H9 (cell line): ENCODE data around the gene MYBBP1A. TPM values are rescaled to one million over a fixed set of nuclear protein-coding genes. Genes with fewer than 3 reads are reported as not detected.

Experiments
- DNase-seq: peaks from one replicate; pipeline ENCODE4 v3.0.0-alpha.2; 2017
- H2AFZ ChIP-seq: one replicate; pipeline ENCODE4 v1.6.1; 2013; ENCODE audit warnings: mild to moderate bottlenecking, low read length, control low read depth, moderate library complexity
- H2AK5ac ChIP-seq: 2 replicates; pipeline ENCODE4 v1.6.1; 2013; ENCODE audit warnings: low read length, control low read depth, mixed read lengths; ENCODE audit not compliant: insufficient read length
- H2BK120ac ChIP-seq: one replicate; pipeline ENCODE4 v1.6.1; 2013; ENCODE audit warnings: low read depth, mild to moderate bottlenecking, low read length, control low read depth, inconsistent platforms; ENCODE audit not compliant: poor library complexity, severe bottlenecking
- H2BK12ac ChIP-seq: 2 replicates; pipeline ENCODE4 v1.6.1; 2013; ENCODE audit warnings: low read length, control low read depth, mixed read lengths, low read depth; ENCODE audit not compliant: insufficient read length
- H2BK15ac ChIP-seq: 2 replicates; pipeline ENCODE4 v1.6.1; 2013; ENCODE audit warnings: low read depth, low read length, control low read depth
- H2BK20ac ChIP-seq: one replicate; pipeline ENCODE4 v1.6.1; 2013; ENCODE audit warnings: low read depth, mild to moderate bottlenecking, low read length, control low read depth, inconsistent platforms; ENCODE audit not compliant: poor library complexity, severe bottlenecking
- H2BK5ac ChIP-seq: 2 replicates; pipeline ENCODE4 v1.6.1; 2013; ENCODE audit warnings: low read length, control low read depth, mixed read lengths; ENCODE audit not compliant: insufficient read length
- H3K14ac ChIP-seq: 2 replicates; pipeline ENCODE4 v1.6.1; 2013; ENCODE audit warnings: low read length, control low read depth; ENCODE audit not compliant: insufficient read depth
- H3K18ac ChIP-seq: 2 replicates; pipeline ENCODE4 v1.6.1; 2013; ENCODE audit warnings: low read depth, mild to moderate bottlenecking, mixed read lengths, low read length, control low read depth; ENCODE audit not compliant: insufficient read length
- H3K23ac ChIP-seq: 2 replicates; pipeline ENCODE4 v1.6.1; 2013; ENCODE audit warnings: low read length, control low read depth, mixed read lengths, low read depth; ENCODE audit not compliant: insufficient read length
- H3K23me2 ChIP-seq: 2 replicates; pipeline ENCODE4 v1.6.1; 2013; ENCODE audit warnings: low read depth, mild to moderate bottlenecking, mixed read lengths, low read length, control low read depth; ENCODE audit not compliant: insufficient read length, poor library complexity, severe bottlenecking
- H3K27ac ChIP-seq: 2 replicates; pipeline ENCODE4 v1.5.1; 2013; ENCODE audit warnings: low read length, control low read depth, mixed read lengths, low read depth; ENCODE audit not compliant: insufficient read length
- H3K27me3 ChIP-seq: 2 replicates; pipeline ENCODE4 v1.6.1; 2013; ENCODE audit warnings: low read length, control low read depth, inconsistent platforms; ENCODE audit not compliant: insufficient read depth
- H3K4ac ChIP-seq: 2 replicates; pipeline ENCODE4 v1.6.1; 2013; ENCODE audit warnings: low read depth, mild to moderate bottlenecking, control low read depth, inconsistent platforms, low read length, moderate library complexity
- H3K4me1 ChIP-seq: 2 replicates; pipeline ENCODE4 v1.6.1; 2013; ENCODE audit warnings: low read length, control low read depth, inconsistent platforms; ENCODE audit not compliant: insufficient read depth
- H3K4me2 ChIP-seq: 2 replicates; pipeline ENCODE4 v1.6.1; 2013; ENCODE audit warnings: low read length, control low read depth, mixed read lengths; ENCODE audit not compliant: insufficient read length, insufficient read depth
- H3K56ac ChIP-seq: 2 replicates; pipeline ENCODE4 v1.6.1; 2013; ENCODE audit warnings: low read depth, mild to moderate bottlenecking, mixed read lengths, low read length, control low read depth; ENCODE audit not compliant: insufficient read length
- H3K79me1 ChIP-seq: 2 replicates; pipeline ENCODE4 v1.6.1; 2013; ENCODE audit warnings: low read depth, mild to moderate bottlenecking, moderate library complexity, low read length, control low read depth, inconsistent platforms; ENCODE audit not compliant: insufficient read depth, poor library complexity, severe bottlenecking
- H3K79me2 ChIP-seq: 2 replicates; pipeline ENCODE4 v1.6.1; 2013; ENCODE audit warnings: low read length, control low read depth, inconsistent platforms; ENCODE audit not compliant: insufficient read depth
- H3K9ac ChIP-seq: 2 replicates; pipeline ENCODE4 v1.6.1; 2013; ENCODE audit warnings: low read length, control low read depth, mixed read lengths; ENCODE audit not compliant: insufficient read length; ENCODE audit errors: extremely low read depth
- H3K9me3 ChIP-seq: one replicate; pipeline ENCODE4 v1.6.1; 2013; ENCODE audit warnings: low read depth, low read length, inconsistent platforms; ENCODE audit not compliant: control insufficient read depth
- H3T11ph ChIP-seq: one replicate; pipeline ENCODE4 v1.6.1; 2013; ENCODE audit warnings: mild to moderate bottlenecking, low read length, control low read depth, inconsistent platforms
- H4K20me1 ChIP-seq: one replicate; pipeline ENCODE4 v1.6.1; 2013; ENCODE audit not compliant: control insufficient read depth, insufficient read length, insufficient read depth
- H4K5ac ChIP-seq: 2 replicates; pipeline ENCODE4 v1.6.1; 2013; ENCODE audit warnings: low read depth, mild to moderate bottlenecking, mixed read lengths, low read length, control low read depth; ENCODE audit not compliant: insufficient read length
- H4K8ac ChIP-seq: replicated peaks from 2 replicates; pipeline ENCODE4 v1.6.1; 2013; ENCODE audit warnings: low read length, control low read depth, mixed read lengths, low read depth; ENCODE audit not compliant: insufficient read length
- H4K91ac ChIP-seq: 2 replicates; pipeline ENCODE4 v1.6.1; 2013; ENCODE audit warnings: low read depth, mild to moderate bottlenecking, moderate library complexity, mixed read lengths, low read length, control low read depth; ENCODE audit not compliant: insufficient read length
- H3K27ac Mint-ChIP-seq, 3 experiments: 2 replicates in 2 of 3; 3 replicates in 1 of 3; pipeline ENCODE4 v1.8.0; 2020 to 2021; ENCODE audit warnings: mixed read lengths in 3 of 3, mild to moderate bottlenecking in 1 of 3, moderate library complexity in 1 of 3
- H3K27me3 Mint-ChIP-seq: 2 replicates; pipeline ENCODE4 v1.8.0; 2021; ENCODE audit warnings: low read depth, mild to moderate bottlenecking, moderate library complexity, mixed read lengths
- H3K36me3 Mint-ChIP-seq, 3 experiments: 2 replicates in 2 of 3; 3 replicates in 1 of 3; pipeline ENCODE4 v1.8.0; 2020 to 2021; ENCODE audit warnings: low read depth in 3 of 3, mixed read lengths in 3 of 3; ENCODE audit not compliant: insufficient read depth in 1 of 3
- H3K4me1 Mint-ChIP-seq, 2 experiments: 2 replicates each; pipeline ENCODE4 v1.8.0; 2020; ENCODE audit warnings: mixed read lengths in 2 of 2
- H3K4me3 Mint-ChIP-seq, 2 experiments: 2 replicates in 1 of 2; 3 replicates in 1 of 2; pipeline ENCODE4 v1.8.0; 2020 to 2021; ENCODE audit warnings: mild to moderate bottlenecking in 2 of 2, mixed read lengths in 2 of 2, moderate library complexity in 1 of 2
- H3K9me3 Mint-ChIP-seq, 2 experiments: 2 replicates in 1 of 2; 3 replicates in 1 of 2; pipeline ENCODE4 v1.8.0; 2020; ENCODE audit warnings: mild to moderate bottlenecking in 2 of 2, mixed read lengths in 2 of 2, moderate library complexity in 1 of 2
- WGBS: extraction: QIAGEN DNeasy Blood & Tissue Kit; methylation state at CpG from one replicate; pipeline ENCODE4 v1.1.7; 2013; ENCODE audit warnings: missing lambda C conversion rate, low lambda C conversion rate, mixed read lengths; ENCODE audit not compliant: insufficient read length; ENCODE audit errors: extremely low coverage; 5-methylcytosine and 5-hydroxymethylcytosine counted together
- total RNA-seq: library from RNA; stranded (reverse); gene quantifications from 2 replicates; pipeline ENCODE4 v1.2.1, GENCODE V29; 2021
- TF ChIP-seq, protein P1 (sequence below): fragments of 200-600 bp; sonication (generic); conservative IDR thresholded peaks from 3 replicates; pipeline ENCODE4 v1.8.0; 2021; ENCODE audit warnings: antibody characterized with exemption, mild to moderate bottlenecking

The MYBBP1A gene
- total RNA-seq, 1 experiment from 2014 or later: 181 TPM

DNA sequence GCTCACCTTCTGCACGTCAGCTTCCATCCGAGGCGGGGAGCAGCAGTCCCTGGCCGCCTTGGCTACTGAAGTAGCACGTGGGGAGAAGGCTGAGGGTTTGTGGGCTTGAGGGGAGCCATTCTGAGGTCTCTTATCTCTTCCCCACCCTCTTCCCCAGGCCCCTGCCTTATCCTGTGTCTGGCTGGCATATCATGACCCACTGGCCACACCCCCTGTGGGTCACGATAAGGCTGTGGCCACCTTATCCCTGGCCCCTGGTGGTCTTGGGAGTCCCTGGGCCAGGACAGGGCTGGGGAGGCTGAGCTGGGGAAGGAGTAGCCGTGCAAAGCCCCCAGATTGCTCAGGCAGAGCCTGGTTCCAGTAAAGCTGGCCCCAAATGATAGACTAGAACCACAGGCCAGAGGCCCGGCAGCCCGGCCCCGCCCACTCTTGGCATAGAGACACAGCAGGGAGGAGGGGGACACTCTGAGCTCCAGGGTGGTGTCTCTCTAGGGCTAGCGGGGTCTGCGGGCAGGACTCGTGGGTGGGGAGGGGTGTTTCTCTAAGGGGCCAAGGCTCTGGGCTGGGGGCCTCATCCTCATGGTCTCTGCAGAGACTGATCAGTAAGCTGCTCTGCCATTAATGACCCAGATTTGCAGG lies 48.9 kb downstream of the MYBBP1A start:
- Histone ChIP-seq H3K4me2 (no peak overlapping the region), H4K20me1 (no peaks in the 10 kb centered on the region), H4K91ac (no peak overlapping the region), H3K4ac (no peak overlapping the region), H2BK12ac (no peak overlapping the region), H2BK20ac (no peak overlapping the region), H2BK15ac (no peak overlapping the region), H3K79me2 (no peaks in the 10 kb centered on the region), H3T11ph (no peak overlapping the region), H3K9me3 (no peaks in the 10 kb centered on the region), H3K14ac (0 out of 2 replicates have a peak overlapping the region, but pooled peaks have one; percentile 36), H3K18ac (no peak overlapping the region), H2BK120ac (no peak overlapping the region), H2AFZ (no peak overlapping the region), H4K8ac (no peak overlapping the region), H3K56ac (no peak overlapping the region), H3K27ac (no peak overlapping the region), H4K5ac (no peak overlapping the region), H2AK5ac (no peak overlapping the region), H3K23me2 (no peaks in the 10 kb centered on the region), H3K4me1 (no peaks in the 10 kb centered on the region), H2BK5ac (no peak overlapping the region), H3K27me3 (no peaks in the 10 kb centered on the region; the same call in 1 of the 2 replicates), H3K23ac (no peak overlapping the region), H3K79me1 (no peaks in the 10 kb centered on the region), H3K9ac (no peak overlapping the region)
- Mint-ChIP-seq H3K9me3 (no peaks in the 10 kb centered on the region; a peak in 1 of 5 replicates), H3K27ac (no peak overlapping the region), H3K27me3 (peaks cover 43% of the 10 kb centered on the region), H3K4me3 (no peak overlapping the region), H3K36me3 (no peaks in the 10 kb centered on the region), H3K4me1 (peaks cover 12 to 20% of the 10 kb centered on the region in 2 experiments)
- TF ChIP-seq, protein P1, sequence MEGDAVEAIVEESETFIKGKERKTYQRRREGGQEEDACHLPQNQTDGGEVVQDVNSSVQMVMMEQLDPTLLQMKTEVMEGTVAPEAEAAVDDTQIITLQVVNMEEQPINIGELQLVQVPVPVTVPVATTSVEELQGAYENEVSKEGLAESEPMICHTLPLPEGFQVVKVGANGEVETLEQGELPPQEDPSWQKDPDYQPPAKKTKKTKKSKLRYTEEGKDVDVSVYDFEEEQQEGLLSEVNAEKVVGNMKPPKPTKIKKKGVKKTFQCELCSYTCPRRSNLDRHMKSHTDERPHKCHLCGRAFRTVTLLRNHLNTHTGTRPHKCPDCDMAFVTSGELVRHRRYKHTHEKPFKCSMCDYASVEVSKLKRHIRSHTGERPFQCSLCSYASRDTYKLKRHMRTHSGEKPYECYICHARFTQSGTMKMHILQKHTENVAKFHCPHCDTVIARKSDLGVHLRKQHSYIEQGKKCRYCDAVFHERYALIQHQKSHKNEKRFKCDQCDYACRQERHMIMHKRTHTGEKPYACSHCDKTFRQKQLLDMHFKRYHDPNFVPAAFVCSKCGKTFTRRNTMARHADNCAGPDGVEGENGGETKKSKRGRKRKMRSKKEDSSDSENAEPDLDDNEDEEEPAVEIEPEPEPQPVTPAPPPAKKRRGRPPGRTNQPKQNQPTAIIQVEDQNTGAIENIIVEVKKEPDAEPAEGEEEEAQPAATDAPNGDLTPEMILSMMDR: no peak
- WGBS: no CpG with 5 or more reads among the region's 13 CpGs
- DNase-seq: no peak
